NOMO-1 (cell line): ENCODE results near the gene CBX6.
"Not testable (repeated sequence)": the region's sequence is repeated elsewhere in the genome, so short reads cannot be mapped to it uniquely, and the experiment has no call there.

Experiments used
- DNase-seq, 2 experiments: peaks; one replicate each; lab custom pipeline; 2025; ENCODE audit not compliant: unreplicated experiment in 2 of 2; lab: John Stamatoyannopoulos, UW

The CBX6 gene

DNA sequence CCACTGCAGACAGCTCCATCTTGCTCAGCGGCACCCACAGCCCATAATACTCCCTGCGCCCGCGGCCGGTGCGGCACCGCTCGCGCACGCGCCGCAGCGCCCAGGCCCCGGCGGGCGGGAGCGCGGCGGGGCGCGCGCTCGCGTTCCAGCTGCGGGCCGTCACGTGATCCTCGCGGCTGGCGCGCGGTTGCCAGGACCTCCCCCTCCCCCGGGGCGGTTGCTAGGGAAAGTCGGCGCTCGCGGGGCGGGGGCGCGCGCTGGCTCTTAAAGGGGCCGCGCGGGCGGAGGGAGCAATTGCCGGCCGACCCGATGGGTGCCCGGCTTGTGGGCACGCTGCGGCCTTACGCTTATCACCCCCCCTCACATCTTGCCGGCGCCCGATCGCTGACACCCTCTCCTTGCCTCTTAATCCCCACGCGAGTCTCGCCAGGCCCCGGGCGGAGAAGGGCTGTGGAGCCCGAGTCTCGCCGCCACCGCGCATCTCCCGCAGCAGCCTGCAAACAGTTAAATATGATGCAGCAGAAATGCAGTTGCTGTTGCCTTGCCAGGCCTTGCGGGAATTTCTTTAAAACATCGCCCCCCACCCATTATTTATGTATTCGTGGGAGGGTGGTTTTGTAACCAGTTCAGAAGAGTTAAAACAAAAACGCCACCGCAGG is at the start of gene CBX6:
Gene CBX6 (minus strand): TSS at position 45 of the 659 bp plus-strand sequence. CDS start 26 bp downstream, at position 19.
- DNase-seq, result peak; percentile 89 to 98

DNA sequence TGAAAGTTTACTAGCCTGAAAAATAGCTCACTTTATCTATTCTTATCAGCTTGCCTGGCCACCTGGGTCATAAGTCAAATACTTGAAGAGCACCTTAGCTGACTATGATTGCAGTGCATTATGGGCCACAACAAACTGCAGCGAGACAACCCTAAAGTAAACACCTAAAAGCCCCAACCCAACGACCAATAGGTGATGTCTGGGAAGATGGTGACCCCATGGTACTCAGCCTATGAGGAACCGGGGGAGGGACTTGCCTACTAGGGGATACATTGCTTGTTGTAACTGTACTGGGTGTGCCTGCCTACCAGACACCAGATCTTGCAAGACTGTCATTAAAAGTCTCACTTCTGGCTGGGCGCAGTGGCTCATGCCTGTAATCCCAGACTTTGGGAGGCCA is 49.8 kb upstream of the CBX6 start:
- DNase-seq, result no peak

DNA sequence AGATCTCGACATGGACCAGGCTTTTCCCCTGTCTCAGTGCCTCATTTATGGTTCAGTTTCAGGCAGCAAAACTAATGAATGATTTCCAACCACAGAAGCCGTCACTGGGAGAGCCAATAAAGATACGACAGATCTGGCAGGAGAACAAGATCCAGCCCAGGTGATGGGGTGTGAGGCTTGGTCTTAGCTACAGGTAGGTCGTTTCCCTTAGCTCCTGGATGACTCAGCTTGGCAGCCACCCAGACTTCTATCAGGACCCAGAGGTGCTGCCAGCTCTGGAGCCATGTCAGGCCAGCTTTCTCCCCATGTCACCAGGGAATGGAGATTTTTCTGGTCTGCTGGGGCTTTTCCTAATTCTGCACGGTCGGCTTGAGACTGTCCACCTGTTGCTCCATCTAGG is 49.1 kb upstream of the CBX6 start:
- DNase-seq, result no peak

DNA sequence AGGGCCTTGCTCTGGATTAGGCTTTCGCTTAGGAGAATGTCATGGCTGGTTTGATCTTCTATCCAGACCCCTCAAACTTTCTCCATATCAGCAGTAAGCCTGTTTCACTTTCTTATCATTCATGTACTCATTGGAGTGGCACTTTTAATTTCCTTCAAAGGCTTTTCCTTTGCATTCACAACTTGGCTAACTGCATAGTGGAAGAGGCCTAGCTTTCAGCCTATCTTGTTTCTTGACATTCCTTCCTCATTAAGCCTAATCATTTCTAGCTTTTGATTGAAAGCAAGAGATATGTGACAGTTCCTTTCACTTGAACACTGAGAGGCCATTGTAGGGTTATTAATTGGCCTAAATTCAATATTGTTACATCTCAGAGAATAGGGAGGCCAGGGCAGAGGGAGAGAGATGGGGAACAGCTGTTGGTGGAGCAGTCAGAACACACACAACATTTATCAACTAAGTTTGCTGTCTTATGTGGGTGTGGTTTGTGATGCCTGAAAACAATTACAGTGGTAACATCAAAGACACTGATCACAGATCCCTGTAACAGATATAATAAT is 47.7 kb upstream of the CBX6 start:
- no peak for DNase-seq

DNA sequence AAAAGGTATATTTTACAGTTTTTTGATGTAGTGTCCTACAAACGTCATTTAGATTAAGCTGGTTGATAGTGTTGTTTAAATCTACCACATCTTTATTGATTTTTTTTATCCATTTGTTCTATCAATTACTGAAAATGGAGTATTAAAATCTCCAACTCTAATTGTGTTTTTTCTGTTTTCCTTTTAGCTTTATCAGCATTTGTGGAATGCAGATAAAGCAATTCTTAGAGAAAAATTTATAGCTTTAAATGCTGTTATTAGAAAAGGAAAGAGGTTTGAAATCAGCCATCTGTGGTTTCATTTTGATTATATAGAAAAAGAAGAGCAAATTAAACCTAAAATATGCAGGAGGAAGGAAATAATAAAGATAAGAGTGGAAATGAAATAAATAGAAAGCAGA is 39.4 kb upstream of the CBX6 start:
- no peak for DNase-seq

DNA sequence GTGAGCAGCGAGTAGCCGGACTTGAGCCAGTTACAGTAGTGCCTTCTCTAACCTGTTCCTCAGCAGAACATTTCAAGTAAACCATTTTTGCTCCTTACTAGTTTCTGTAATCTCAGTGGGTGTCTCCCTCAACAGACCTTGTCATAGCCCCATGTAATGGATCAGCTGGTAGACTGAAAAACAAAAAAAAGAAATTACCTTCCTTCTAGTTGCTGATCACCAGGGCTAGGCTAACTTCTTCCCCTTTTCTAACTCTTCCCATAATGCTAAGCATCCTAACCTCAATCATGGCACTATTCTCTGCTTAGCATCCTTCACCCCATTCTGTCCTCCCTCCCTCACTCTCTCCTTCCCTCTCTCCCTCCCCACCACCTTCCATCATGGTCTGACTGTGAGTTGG is 35.8 kb upstream of the CBX6 start:
- DNase-seq, result peak in 1 of 2 experiments; percentile 2

DNA sequence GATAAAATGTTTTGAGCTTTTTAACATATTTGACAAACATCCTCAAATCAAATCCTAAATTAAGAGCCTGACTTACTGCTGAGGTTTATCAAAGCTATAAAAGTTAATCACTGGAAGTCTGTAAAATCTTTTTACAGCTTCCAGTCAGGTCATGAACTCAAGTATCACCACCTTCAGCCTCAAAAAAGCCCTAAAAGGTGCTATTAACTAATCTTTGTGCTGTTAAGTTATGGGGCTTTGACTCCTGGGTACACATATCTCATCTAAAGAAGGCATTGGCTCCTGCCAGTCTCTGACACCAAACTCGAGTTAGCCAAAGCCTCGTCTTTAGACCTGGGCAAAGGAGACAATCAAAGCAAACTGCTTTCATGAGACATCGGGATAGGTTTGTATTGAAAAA is 34.0 kb upstream of the CBX6 start:
- DNase-seq, result no peak

DNA sequence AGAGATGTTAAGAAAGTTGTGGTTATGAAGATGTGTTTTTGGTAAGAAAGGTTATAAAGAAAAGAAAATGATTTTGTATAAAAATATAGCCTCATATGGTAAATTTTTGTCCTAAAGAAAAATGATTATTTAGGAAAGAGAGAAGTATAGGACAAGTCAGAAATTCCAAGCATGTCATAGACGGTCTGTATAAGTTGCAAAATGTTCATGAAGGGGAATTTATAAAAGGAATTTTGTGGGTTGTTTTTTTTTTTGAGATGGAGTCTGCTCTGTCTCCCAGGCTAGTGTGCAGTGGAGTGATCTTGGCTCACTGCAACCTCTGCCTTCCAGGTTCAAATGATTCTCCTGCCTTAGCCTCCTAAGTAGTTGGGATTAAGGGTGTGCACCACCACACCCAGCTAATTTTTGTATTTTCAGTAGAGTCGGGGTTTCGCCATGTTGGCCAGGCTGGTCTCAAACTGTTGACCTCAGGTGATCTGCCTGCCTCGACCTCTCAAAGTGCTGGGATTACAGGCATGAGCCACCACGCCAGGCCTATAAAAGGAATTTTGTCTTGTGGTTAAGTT is 32.1 kb upstream of the CBX6 start:
- not testable (repeated sequence) for DNase-seq

DNA sequence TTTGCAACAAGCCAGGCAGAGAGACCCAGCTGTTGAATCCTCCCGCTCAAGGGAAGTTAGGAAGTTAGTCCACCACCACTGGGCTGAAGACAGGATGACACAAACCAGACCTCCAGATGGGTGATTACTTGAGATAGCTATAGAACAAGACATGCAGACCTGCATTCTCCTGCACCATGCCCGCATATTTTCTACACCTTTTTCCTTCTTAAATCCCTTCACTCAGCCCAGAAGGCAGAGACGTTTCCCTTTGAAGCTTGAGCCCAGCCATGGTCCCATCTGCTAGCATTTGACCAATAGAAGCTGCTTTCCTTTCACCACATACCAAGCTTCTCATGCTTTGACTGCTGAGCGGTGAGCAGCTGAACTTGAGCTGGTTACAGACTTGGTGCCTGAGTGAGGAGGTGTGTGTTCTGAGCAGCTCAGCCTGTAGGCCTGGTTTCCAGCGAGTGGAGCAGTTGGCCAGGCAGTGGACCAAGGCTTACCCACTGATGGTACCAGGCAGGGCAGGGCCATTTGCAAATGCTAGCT is 29.2 kb upstream of the CBX6 start:
- peak in 1 of 2 experiments; percentile 49 for DNase-seq

DNA sequence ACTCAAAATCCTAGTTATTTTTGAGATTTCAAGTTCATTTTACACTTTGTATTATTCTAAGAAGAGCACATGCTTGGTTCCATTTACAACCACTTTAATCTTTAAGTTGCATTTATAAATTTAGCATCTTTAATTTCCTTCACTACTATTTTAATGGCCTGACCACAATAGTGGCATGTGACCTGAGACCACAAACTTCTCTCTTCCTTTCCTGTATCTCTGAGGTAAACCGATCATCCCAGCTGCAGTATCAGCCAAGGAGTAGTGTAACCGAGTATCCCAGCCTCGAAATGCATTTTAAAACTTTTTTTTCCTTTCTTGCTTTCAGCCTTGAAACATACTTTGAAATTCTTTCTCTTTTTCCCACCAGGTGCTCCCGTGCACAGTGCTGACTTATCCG is 28.7 kb upstream of the CBX6 start:
- DNase-seq, result peak in 1 of 2 experiments; percentile 49

DNA sequence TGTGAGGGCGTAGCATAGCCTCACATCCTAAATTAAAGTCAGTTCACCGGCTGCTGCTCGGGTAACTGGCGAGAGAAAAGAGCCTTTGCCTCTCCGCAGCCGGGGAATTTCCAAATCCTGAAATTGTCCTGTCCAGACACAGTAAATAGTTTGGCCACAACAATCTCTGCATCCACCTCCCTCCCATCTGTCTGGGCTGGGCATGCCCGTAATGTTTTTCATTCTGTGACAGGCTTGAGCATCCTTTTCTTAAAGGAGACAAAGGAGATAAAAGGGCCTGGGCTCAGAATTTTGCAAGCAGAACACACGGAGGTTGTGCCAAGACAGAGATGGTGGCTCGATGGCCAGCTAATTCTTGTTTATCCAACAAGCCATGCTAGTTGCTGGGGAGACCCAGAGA is 19.2 kb upstream of the CBX6 start:
- DNase-seq, result no peak

DNA sequence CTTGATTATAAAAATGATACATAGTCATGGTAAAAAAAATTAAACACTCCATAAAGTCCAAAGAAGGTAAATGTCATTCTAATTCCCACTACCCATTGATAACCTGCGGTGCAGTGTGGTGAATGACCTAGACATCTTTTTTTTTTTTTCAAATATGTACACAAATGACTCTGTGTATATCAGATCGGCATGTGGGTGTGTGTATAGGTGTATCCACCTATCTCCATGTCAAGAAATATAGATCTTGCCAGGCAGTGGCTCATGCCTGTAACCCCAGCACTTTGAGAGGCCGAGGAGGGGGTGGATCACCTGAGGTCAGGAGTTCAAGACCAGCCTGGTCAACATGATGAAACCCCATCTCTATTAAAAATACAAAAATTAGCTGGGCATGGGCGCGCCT is 18.4 kb upstream of the CBX6 start:
- no peak for DNase-seq

DNA sequence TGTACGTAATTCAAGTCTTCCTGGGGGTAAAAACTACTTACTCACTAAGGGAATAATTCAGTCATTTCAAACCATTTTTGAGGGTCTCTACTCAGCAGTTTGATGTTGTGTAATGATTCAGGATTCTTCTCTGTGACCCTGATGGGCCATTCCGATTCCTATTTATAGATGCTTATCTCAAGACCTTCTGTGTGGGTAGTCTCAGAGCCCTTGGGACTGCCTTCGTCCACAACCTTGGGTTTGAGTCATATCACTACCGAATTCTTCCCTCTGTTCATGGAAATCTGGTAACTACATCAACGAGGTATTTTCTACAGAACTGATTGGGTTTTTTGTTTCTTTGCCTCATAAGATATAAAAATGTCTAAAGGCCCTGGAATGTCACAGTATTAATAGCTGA is 14.3 kb upstream of the CBX6 start:
- DNase-seq, result no peak

DNA sequence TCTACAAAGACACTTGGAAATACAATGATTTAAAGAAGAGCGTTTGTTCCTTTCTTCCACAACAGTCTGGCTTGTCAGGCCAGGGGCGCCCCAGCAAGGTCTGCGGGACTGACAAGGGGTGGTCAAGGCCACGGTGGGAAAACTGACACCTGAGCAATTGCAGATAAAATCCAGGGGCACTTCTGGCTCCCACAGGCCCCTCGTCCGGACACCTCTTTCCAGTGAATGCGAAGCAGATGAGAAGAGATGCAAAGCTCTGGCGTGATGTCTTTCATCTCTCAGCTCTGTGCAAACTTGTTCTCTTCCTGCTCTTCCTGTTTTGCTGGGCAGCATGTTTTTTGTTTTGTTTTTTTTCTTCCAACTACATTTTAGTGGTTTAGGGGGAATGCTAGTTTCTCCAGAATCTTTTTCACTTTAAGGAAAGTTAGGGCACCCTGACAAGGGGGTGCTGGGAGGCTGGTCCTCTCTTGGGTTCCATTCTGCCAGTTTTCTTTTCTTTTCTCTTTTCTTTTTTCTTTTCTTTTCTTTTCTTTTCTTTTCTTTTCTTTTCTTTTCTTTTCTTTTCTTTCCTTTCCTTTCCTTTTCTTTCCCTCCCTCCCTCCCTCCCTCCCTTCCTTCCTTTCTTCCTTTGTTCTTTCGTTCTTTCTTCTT is 11.1 kb upstream of the CBX6 start:
- DNase-seq, result no peak

DNA sequence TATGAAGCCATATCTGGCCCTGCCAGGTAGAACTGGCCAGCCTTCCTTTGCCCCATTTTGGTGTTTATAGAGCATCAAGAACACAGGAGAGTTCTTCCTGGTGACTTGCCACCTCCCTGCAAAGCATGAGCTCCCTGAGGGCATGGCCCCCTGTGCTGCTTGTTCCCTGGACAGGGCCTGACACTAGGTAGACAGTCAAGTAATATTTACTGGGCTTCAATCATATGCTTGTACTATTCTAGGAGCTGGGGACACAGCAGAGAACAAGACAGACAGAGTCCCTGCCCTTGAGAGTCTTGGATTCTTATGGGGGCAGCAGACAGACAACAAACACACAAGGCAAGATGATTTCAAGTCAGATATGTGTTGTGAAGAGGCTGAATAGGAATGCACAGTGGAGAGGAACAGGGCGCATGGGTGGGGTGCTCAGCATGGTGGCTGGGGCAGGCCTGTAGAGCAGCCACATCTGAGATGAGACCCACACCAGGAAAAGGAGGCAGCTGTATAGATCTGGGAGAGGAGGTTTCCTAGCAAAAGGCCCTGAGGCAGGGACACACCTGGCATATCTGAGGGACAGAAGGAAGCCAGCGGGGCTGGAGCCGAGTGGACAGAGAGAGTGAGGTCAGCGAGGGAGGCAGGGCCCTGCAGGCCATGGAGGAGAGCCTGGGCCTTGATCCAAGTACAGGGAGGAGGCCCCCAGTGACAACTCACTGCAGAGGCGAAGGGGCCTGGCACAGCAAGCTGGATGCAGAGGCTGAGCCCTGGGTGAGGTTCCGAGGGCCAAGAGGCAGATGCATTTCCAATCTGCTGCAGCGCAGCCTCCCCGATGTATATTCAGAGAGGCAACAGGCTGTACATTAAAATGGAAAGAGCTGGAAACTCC is 10.2 kb upstream of the CBX6 start:
- DNase-seq, result no peak

DNA sequence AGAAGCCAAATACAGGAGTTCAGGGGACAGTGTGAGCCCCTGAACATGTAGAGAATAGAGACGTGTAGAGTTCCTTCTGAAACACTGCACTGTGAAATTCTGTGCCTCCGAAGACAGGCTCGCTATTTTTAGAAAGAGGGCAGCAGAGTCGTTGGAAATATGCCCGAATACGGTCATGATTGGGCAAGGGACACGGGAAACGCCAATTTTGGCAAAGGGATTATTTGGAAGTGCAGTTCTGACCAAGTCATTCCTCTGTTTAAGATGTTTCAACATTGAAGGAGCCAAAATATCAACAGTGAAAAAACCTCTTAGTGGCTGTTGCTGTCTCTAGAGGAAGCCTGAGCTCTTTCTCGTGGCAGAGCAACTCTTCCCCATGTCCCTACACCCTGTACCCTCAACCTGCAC is 9.5 kb upstream of the CBX6 start:
- peak in 1 of 2 experiments; percentile 10 for DNase-seq

DNA sequence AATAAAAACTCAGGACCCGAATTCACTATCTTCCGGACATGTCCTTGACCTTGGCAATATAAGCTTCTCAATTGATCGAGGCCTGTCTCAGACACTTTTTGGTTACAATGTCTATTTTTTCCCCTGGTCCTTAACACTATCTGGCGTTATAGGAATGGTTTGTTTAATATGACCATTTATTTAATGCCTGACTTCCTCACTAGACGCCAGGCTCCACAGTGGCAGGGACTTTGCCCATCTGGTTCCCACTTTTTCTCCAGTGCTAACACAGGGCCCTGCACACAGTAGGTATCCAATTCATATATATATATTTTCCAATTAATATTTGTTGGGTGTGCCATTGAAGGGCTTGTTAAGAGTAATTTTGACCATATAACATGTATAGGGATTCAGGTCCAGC is 7.9 kb upstream of the CBX6 start:
- DNase-seq, result no peak

DNA sequence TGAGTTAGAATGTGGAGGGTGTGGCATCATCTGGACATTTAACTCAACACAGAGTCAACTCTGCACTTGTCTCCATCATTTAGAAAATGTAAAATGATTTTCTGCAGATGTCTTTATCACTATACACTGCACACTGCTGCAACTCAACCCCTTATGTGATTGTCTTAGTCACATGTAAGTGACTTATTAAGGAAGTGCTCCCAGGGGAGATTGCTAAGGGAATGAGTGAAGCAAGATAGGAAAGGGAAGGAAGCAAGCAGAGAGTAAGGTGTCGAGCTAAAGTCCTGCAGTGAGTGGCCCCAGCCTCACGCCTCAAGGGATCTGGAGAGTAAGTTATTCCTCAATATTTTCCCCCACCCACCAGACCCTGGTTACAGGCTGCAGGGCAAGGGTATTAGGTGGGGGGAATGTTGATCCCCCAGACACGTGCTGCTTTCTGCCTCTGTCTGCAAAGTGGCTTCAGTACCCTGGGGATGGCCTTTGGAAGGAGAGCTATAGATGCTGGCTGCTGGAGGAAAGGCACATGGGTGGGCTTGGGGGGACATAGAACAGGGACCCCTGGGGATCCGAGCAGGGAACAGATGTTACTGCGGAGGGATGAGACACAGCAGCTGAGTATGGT is 7.2 kb upstream of the CBX6 start:
- DNase-seq, result no peak

DNA sequence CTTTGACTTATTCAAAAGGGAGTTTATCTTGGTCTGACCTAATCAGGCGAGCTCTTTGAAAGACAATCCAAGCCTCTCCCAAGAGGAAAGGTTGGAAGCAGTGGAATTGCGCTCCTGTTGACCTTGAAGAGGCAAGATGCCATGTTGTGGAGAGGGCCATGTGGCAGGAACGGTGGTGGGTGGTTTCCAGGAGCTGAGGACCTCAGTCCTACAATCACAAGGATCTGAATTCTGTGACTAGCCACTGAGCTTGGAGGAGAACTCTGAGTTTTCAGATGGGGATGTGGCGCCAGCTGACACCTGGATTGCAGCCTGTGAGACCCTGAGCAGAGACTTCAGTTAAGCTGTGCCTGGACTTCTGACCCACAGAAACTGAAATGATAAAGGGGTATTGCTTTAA is 6.0 kb upstream of the CBX6 start:
- no peak for DNase-seq

DNA sequence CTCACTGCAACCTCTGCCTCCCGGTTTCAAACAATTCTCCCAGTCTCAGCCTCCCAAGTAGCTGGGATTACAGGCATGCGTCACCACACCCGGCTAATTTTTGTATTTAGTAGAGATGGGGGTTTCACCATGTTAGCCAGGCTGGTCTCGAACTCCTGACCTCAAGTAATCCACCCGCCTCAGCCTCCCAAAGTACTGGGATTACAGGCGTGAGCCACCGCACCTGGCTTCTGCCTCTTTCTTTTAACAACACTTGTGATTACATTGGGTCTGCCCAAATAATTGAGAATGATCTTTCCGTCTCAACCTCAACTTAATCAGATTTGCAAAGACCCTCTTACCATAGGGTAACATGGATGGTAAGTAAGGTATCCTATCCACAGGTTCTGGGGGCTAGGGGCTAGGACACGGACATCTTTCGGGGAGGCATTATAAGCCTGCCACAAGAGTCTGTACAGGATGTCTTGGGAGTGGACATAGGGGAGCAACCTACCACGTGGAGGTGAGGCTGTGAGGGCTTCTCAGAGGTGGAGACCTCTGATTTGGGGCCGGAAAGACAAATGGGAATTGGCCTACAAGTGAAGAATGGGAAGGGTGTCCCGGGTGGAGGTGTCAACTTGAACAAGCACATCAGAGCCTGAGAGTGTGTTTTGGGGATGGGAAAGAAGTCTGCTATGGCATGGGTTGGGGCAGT is 2.7 kb upstream of the CBX6 start:
- DNase-seq, result no peak
